DOHH2 (cell line): ENCODE data around the gene OBSCN.

Experiments used
- H3F3A ChIP-seq: fragments of 200-600 bp; sonication (generic), shearing (Covaris generic); 2 replicates; pipeline ENCODE4 v1.6.0; 2016; ENCODE audit warnings: antibody characterized with exemption, mild to moderate bottlenecking; ENCODE audit not compliant: control insufficient read depth, insufficient read depth
- H3K27ac ChIP-seq: fragments of 200-600 bp; sonication (generic); 2 replicates; pipeline ENCODE4 v1.5.1; 2014; ENCODE audit warnings: low read depth, mild to moderate bottlenecking, low read length, moderate library complexity
- H3K27me3 ChIP-seq: fragments of 200-600 bp; sonication (generic); 2 replicates; pipeline ENCODE4 v1.6.1; 2014; ENCODE audit warnings: mild to moderate bottlenecking, low read length, mixed read lengths; ENCODE audit not compliant: control insufficient read depth
- H3K36me3 ChIP-seq: fragments of 200-600 bp; sonication (generic); 2 replicates; pipeline ENCODE4 v1.6.1; 2014; ENCODE audit warnings: mild to moderate bottlenecking, low read length, moderate library complexity, mixed read lengths; ENCODE audit not compliant: control insufficient read depth
- H3K4me1 ChIP-seq: fragments of 200-600 bp; sonication (generic); 2 replicates; pipeline ENCODE4 v1.6.1; 2014; ENCODE audit warnings: mild to moderate bottlenecking, low read length, mixed read lengths; ENCODE audit not compliant: control insufficient read depth
- H3K4me2 ChIP-seq: fragments of 200-600 bp; sonication (generic); 2 replicates; pipeline ENCODE4 v1.6.0; 2014; ENCODE audit warnings: mild to moderate bottlenecking, low read length, moderate library complexity
- H3K4me3 ChIP-seq: fragments of 200-600 bp; sonication (generic); 2 replicates; pipeline ENCODE4 v1.5.1; 2014; ENCODE audit warnings: mild to moderate bottlenecking, low read length, mixed read lengths
- H3K79me2 ChIP-seq: fragments of 200-600 bp; sonication (generic); 2 replicates; pipeline ENCODE4 v1.6.1; 2014; ENCODE audit warnings: mild to moderate bottlenecking, low read length, mixed read lengths; ENCODE audit not compliant: control insufficient read depth
- H3K9me2 ChIP-seq: fragments of 200-600 bp; sonication (generic); replicated peaks from 2 replicates; pipeline ENCODE4 v1.6.1; 2014; ENCODE audit warnings: mild to moderate bottlenecking, low read length, mixed read lengths; ENCODE audit not compliant: control insufficient read depth
- H3K9me3 ChIP-seq: fragments of 200-600 bp; sonication (generic); 2 replicates; pipeline ENCODE4 v1.6.1; 2014; ENCODE audit warnings: antibody characterized with exemption, low read length, mixed read lengths; ENCODE audit not compliant: control insufficient read depth, insufficient read depth
- H4K20me1 ChIP-seq: fragments of 200-600 bp; sonication (generic); 2 replicates; pipeline ENCODE4 v1.6.0; 2014; ENCODE audit warnings: low read depth, mild to moderate bottlenecking, antibody characterized with exemption, low read length, moderate library complexity; ENCODE audit not compliant: control insufficient read depth, insufficient read depth
- EZH2phosphoT487 ChIP-seq: fragments of 200-600 bp; sonication (generic); IDR thresholded peaks from 2 replicates; pipeline ENCODE4 v1.6.1; 2017; ENCODE audit warnings: borderline replicate concordance, mild to moderate bottlenecking, antibody characterized with exemption, low read length, moderate library complexity, mixed read lengths
- TF ChIP-seq, protein P1 (sequence below): fragments of 200-600 bp; sonication (generic); IDR thresholded peaks from one replicate; pipeline ENCODE4 v1.5.1; 2014; ENCODE audit warnings: antibody characterized with exemption, mild to moderate bottlenecking, low read depth, low read length; ENCODE audit not compliant: poor library complexity, severe bottlenecking

The OBSCN gene

DNA sequence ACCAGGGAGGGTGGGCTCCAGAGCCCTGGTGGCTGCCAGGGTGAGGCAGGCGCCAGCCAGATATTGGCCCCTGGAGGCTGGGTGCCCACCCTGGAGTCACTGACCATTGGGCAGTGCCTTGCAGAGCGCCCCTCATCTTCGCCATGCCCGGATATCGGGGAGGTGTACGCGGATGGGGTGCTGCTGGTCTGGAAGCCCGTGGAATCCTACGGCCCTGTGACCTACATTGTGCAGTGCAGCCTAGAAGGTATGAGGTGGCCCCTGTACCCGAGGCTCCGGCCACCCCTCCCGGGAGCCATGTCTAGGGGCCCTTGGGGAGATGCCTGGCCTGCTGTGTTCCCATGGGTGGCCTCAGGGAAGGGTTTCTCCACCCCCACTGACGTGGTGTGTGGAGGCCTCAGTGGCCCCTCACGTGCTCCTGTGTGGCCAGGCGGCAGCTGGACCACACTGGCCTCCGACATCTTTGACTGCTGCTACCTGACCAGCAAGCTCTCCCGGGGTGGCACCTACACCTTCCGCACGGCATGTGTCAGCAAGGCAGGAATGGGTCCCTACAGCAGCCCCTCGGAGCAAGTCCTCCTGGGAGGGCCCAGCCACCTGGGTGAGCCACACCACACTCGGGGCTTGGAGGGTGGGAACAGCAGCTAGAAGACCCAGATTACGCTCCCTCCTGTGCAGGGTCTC lies 167.9 kb downstream of the OBSCN start:
- Histone ChIP-seq H3K27ac (no peak overlapping the region), H3F3A (no peaks in the 10 kb centered on the region), H3K9me2 (no peaks in the 10 kb centered on the region), H3K79me2 (no peaks in the 10 kb centered on the region), H3K4me3 (no peak overlapping the region), H4K20me1 (no peaks in the 10 kb centered on the region), H3K4me1 (no peaks in the 10 kb centered on the region; the same call in 1 of the 2 replicates), H3K9me3 (no peaks in the 10 kb centered on the region), H3K27me3 (peaks cover 11% of the 10 kb centered on the region), H3K4me2 (no peak overlapping the region), H3K36me3 (no peaks in the 10 kb centered on the region)
- TF ChIP-seq EZH2phosphoT487 = no peak
- TF ChIP-seq, protein P1, sequence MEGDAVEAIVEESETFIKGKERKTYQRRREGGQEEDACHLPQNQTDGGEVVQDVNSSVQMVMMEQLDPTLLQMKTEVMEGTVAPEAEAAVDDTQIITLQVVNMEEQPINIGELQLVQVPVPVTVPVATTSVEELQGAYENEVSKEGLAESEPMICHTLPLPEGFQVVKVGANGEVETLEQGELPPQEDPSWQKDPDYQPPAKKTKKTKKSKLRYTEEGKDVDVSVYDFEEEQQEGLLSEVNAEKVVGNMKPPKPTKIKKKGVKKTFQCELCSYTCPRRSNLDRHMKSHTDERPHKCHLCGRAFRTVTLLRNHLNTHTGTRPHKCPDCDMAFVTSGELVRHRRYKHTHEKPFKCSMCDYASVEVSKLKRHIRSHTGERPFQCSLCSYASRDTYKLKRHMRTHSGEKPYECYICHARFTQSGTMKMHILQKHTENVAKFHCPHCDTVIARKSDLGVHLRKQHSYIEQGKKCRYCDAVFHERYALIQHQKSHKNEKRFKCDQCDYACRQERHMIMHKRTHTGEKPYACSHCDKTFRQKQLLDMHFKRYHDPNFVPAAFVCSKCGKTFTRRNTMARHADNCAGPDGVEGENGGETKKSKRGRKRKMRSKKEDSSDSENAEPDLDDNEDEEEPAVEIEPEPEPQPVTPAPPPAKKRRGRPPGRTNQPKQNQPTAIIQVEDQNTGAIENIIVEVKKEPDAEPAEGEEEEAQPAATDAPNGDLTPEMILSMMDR = no peak

DNA sequence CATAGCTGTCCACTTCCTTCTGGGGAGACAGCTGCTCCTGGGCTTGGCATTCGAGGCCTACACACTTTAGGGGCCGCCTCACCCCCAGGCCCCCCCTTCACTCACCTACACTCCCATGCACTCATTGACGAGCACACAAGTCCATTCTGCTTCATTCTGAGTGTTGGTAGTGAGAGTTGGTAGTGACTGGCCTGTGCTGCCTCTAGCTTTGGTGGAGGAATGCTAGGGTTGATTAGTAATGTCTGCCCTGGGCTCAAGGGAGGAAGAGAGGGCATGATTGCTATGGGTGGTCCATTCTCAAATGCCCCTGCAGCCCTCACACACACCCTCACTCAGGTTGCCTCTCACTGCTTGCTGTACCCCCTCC lies 168.4 kb downstream of the OBSCN start:
- TF ChIP-seq, protein P1 = no peak
- TF ChIP-seq EZH2phosphoT487 = no peak
- H3K4me2 ChIP-seq = no peak overlapping the region
- no peaks in the 10 kb centered on the region for H3K79me2 ChIP-seq
- H3K36me3 ChIP-seq = no peaks in the 10 kb centered on the region
- H3F3A ChIP-seq = no peaks in the 10 kb centered on the region
- H4K20me1 ChIP-seq = no peaks in the 10 kb centered on the region
- H3K4me1 ChIP-seq = no peaks in the 10 kb centered on the region; the same call in 1 of the 2 replicates
- no peaks in the 10 kb centered on the region for H3K9me3 ChIP-seq
- H3K4me3 ChIP-seq = no peak overlapping the region
- peaks cover 16% of the 10 kb centered on the region for H3K27me3 ChIP-seq
- no peak overlapping the region for H3K27ac ChIP-seq
- H3K9me2 ChIP-seq = no peaks in the 10 kb centered on the region

DNA sequence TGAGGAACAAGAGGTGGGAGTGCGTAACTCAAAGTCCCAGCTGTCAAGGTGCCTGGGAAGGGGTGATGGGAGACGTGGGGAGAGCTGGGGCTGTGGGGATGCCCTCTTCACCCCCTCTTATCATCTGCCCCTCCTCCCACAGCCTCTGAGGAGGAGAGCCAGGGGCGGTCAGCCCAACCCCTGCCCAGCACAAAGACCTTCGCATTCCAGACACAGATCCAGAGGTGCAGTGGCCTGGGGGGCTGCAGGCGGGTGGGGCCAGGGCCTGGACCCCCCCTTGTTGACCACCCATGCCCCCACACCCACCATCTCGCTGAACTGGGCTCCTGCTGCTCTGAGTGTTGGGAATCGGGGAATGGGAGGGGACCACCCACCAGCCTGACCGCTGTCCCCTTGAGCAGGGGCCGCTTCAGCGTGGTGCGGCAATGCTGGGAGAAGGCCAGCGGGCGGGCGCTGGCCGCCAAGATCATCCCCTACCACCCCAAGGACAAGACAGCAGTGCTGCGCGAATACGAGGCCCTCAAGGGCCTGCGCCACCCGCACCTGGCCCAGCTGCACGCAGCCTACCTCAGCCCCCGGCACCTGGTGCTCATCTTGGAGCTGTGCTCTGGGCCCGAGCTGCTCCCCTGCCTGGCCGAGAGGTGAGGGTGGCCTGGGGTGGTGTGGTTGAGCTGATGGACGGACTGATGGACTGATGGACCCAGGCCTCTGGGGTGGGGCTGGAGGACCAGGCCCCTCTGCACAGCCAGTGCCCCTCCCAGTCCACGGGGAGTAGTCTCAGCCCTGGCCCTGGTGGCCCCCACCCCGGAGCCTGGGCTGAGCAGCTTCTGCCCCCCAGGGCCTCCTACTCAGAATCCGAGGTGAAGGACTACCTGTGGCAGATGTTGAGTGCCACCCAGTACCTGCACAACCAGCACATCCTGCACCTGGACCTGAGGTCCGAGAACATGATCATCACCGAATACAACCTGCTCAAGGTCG lies 169.1 kb downstream of the OBSCN start:
- H3K4me1 ChIP-seq = no peaks in the 10 kb centered on the region; the same call in 1 of the 2 replicates
- no peak overlapping the region for H3K4me2 ChIP-seq
- TF ChIP-seq, protein P1 = no peak
- H3K27ac ChIP-seq = no peak overlapping the region
- H3K36me3 ChIP-seq = no peaks in the 10 kb centered on the region
- peaks cover 16% of the 10 kb centered on the region for H3K27me3 ChIP-seq
- no peaks in the 10 kb centered on the region for H3K79me2 ChIP-seq
- no peaks in the 10 kb centered on the region for H3F3A ChIP-seq
- H4K20me1 ChIP-seq = no peaks in the 10 kb centered on the region
- no peak overlapping the region for H3K4me3 ChIP-seq
- H3K9me2 ChIP-seq = no peaks in the 10 kb centered on the region
- no peaks in the 10 kb centered on the region for H3K9me3 ChIP-seq
